ENCODE results near the gene HTT.

HTT gene

DNA sequence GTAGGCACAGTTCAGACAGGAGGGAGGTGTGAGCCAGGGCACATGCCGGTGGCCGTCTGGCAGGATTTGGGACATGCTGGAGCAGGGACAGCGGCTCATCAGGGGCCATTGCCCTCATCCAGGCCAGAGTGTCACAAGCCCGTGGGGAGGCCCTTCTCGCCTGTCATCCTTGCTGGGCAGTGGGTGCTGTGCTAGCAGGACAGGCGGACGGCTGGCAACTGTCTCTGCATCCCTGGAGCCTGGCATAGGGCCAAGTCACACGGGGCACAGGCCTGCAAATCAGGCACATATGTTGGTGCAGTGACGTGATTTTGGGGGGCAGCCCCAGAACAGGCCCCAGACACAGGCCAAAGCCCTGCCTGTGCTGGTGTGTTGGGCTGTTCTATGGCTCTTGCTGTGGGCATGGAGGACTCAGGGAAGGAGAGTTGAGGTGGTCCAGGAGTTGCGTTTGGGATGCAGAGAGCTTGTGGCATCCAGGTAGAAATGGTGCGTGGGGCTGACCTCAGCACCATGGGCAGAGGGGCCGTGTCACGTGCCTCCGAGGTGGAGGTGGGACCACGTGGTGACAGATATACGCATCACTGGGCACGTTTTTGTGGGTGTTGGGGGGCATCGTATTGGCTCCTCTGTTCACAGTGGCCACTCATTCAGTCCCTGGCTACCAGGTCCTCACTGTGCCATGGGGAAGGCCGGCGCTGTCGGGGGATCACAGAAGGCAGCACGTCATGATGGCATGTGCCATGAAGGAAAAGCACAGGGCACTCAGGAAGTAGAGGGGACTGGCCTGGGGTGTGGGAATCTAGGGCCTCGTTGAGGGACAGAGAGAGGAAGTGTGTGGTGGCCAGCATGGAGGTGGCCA, 159.9 kb downstream of the HTT start:
- no peak for DNase-seq (ENCODE audit: low read depth in 2 of 2)

GRCh38 chr4:3235030-3235345, 160.5 kb downstream of the HTT start:
- no peak for DNase-seq (ENCODE audit: low read depth in 2 of 2)

DNA sequence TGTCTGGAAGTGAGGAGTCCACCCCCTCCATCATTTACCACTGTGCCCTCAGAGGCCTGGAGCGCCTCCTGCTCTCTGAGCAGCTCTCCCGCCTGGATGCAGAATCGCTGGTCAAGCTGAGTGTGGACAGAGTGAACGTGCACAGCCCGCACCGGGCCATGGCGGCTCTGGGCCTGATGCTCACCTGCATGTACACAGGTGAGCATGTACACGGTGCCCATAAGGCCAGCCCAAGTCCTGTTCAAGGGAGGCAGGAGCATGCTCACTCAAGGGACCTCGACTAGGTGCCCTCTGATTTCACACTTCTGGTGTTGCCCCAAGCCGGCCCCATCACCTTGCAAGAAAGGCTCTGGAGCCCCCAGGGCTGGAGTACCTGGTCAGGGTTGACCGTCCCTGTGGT, 161.1 kb downstream of the HTT start:
- DNase-seq (ENCODE audit: low read depth in 2 of 2): no peak

- no peak for DNase-seq (ENCODE audit: low read depth in 2 of 2)
Observed at GRCh38 chr4:3236326-3236878, 161.9 kb downstream of the HTT start.

- DNase-seq (ENCODE audit: low read depth in 2 of 2): no peak
Observed at GRCh38 chr4:3237266-3237665, 162.8 kb downstream of the HTT start.

- no peak for DNase-seq (ENCODE audit: low read depth in 2 of 2)
Observed at GRCh38 chr4:3237712-3238560, 163.5 kb downstream of the HTT start.

DNA sequence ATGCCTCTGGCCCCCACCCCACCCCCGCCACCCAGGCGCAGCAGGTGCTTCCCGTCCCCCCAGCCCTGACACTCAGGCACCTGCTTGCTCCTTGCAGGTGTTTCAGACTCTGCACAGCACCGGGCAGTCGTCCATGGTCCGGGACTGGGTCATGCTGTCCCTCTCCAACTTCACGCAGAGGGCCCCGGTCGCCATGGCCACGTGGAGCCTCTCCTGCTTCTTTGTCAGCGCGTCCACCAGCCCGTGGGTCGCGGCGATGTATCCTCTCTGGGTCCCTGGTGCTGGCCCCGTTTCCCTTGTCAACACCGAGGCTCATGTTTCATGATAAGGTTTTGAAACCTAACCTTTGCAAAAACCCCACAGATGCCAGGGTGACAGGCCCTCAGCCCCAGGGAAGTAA, 164.2 kb downstream of the HTT start:
- DNase-seq (ENCODE audit: low read depth in 2 of 2): no peak

DNA sequence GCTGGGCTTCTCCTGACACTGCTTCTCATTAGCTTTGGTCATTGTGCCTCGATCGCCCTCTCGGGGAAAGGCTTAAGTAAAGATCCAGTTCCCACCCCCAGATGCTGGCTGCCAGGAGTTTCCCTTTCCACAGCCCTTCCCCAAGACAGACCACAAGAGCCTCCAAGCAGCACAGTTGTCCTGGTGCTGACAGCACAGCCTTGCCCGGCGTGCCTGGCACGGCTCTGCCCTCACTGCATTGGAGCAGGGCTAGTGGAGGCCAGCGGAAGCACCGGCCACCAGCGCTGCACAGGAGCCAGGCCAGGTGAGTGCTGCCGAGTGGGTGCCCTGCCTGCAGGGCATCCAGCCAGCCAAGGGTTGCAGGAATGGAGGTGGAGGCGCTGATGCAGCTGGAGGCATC, 164.8 kb downstream of the HTT start:
- DNase-seq (ENCODE audit: low read depth in 2 of 2): no peak

DNA sequence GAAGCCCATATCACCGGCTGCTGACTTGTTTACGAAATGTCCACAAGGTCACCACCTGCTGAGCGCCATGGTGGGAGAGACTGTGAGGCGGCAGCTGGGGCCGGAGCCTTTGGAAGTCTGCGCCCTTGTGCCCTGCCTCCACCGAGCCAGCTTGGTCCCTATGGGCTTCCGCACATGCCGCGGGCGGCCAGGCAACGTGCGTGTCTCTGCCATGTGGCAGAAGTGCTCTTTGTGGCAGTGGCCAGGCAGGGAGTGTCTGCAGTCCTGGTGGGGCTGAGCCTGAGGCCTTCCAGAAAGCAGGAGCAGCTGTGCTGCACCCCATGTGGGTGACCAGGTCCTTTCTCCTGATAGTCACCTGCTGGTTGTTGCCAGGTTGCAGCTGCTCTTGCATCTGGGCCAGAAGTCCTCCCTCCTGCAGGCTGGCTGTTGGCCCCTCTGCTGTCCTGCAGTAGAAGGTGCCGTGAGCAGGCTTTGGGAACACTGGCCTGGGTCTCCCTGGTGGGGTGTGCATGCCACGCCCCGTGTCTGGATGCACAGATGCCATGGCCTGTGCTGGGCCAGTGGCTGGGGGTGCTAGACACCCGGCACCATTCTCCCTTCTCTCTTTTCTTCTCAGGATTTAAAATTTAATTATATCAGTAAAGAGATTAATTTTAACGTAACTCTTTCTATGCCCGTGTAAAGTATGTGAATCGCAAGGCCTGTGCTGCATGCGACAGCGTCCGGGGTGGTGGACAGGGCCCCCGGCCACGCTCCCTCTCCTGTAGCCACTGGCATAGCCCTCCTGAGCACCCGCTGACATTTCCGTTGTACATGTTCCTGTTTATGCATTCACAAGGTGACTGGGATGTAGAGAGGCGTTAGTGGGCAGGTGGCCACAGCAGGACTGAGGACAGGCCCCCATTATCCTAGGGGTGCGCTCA, 165.8 kb downstream of the HTT start:
- DNase-seq (ENCODE audit: low read depth in 2 of 2): no peak

DNA sequence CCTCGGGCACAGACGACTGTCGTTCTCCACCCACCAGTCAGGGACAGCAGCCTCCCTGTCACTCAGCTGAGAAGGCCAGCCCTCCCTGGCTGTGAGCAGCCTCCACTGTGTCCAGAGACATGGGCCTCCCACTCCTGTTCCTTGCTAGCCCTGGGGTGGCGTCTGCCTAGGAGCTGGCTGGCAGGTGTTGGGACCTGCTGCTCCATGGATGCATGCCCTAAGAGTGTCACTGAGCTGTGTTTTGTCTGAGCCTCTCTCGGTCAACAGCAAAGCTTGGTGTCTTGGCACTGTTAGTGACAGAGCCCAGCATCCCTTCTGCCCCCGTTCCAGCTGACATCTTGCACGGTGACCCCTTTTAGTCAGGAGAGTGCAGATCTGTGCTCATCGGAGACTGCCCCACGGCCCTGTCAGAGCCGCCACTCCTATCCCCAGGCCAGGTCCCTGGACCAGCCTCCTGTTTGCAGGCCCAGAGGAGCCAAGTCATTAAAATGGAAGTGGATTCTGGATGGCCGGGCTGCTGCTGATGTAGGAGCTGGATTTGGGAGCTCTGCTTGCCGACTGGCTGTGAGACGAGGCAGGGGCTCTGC, 166.5 kb downstream of the HTT start:
- DNase-seq (ENCODE audit: low read depth in 2 of 2): no peak

- DNase-seq (ENCODE audit: low read depth in 2 of 2): no peak
Observed at GRCh38 chr4:3241898-3242524, 167.5 kb downstream of the HTT start.

DNA sequence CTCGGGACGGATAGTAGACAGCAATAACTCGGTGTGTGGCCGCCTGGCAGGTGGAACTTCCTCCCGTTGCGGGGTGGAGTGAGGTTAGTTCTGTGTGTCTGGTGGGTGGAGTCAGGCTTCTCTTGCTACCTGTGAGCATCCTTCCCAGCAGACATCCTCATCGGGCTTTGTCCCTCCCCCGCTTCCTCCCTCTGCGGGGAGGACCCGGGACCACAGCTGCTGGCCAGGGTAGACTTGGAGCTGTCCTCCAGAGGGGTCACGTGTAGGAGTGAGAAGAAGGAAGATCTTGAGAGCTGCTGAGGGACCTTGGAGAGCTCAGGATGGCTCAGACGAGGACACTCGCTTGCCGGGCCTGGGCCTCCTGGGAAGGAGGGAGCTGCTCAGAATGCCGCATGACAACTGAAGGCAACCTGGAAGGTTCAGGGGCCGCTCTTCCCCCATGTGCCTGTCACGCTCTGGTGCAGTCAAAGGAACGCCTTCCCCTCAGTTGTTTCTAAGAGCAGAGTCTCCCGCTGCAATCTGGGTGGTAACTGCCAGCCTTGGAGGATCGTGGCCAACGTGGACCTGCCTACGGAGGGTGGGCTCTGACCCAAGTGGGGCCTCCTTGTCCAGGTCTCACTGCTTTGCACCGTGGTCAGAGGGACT, 168.8 kb downstream of the HTT start:
- DNase-seq (ENCODE audit: low read depth in 2 of 2): no peak

- no peak for DNase-seq (ENCODE audit: low read depth in 2 of 2)
Observed at GRCh38 chr4:3244002-3244401, 169.5 kb downstream of the HTT start.

DNA sequence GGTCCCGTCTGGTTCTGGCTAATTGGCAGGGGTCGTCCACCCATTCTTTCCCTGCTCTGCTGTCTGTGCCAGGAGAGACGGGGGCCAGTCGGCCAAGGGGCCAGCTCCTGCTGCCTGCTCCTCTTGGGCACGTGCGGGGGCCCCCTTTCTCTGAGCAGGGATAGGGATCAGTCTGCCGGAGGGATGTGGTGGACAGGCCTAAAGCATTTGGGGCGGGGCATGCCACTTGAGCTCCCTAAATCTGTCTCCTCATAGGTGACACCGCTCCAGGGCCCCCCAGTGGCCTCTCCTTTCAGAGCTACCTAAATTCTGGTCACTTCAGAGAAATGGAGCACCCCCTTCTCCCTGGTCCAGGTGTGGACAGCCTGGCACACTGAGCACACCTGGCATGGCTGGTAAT, 170.3 kb downstream of the HTT start:
- DNase-seq (ENCODE audit: low read depth in 2 of 2): no peak

DNA sequence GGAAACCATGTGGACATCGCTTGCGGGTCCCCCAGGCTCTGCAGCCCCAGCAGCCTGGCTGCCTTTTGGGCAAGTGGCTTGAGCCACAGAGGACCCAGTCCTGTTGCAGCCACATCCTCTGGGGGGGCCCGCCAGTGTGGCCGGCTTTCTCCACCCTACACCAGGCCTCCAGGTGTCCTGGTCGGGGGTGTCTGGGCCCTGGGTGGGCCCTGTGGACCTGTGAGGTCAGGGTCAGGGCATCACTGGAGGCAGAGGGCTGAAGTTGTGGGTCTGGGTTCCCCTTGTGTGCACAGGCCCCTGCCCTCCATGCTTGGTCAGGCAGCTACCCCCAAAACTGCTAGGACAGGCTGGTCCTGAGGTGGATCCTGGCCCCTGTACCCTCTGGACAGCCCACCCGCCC, 171.2 kb downstream of the HTT start:
- DNase-seq (ENCODE audit: low read depth in 2 of 2): no peak

- no peak for DNase-seq (ENCODE audit: low read depth in 2 of 2)
Observed at GRCh38 chr4:3246458-3247398, 172.2 kb downstream of the HTT start.

- no peak for DNase-seq (ENCODE audit: low read depth in 2 of 2)
Observed at GRCh38 chr4:3247399-3248177, 173.1 kb downstream of the HTT start.

DNA sequence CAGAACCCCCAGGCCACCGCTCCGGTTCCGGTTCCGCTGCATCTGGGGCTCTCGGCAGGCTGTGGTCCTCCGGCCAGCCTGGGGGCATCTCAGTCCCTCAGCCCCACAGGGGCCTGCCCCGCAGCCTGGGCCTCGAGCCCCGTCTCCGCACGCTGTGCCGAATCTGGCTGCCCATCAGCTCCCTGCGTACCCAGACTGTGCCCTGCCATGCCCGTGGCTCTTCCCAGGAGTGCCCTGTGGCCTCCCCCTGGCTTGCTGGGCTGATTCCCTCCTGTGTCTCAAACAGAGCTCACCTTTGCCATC, 173.6 kb downstream of the HTT start:
- no peak for DNase-seq (ENCODE audit: low read depth in 2 of 2)

All from stimulated activated CD4-positive, alpha-beta T cell treated with anti-CD3 and anti-CD28 coated beads, Interleukin-4, amount 100 ng/mL, for 48 hours (primary cell).